Measurements from ENCODE around the gene NTRK1.
A peak's percentile ranks its signal among the peaks of the same experiment; 100 is the strongest.

NTRK1 gene

DNA sequence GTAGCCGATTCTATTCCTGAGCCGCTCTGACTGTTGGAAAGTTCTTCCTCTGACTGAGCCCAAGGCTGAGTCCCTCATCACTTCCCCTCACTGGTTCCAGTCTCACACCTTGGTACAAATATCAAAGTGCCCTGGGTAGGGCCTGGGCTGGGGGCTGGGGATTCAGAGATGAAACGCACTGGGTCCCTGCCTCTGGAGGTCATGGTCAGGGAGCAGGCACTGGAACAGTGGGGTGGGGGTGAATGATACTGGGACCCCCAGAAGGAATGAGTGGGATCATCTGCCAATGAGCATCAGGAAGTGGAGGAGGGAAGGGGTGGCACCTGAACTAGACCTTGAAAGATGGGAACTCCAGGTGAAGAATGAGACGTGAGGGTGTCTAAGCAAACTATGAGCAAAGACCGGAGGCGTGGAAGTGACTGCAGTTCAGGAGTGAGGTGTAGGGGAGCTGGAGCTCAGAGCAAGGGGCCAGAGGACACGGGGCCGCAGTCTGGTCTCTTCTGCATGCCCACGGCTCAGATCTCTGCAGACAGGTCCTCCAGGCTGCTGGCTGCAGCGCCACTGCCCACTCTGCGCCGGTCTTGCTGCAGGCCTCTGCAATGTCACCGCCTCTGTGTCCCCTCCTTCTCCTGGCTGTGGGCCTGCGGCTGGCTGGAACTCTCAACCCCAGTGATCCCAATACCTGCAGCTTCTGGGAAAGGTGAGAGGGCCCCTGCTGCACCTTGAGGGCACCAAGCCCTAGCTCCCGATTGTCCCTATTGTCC lies 42.8 kb downstream of the NTRK1 start:
- 0 out of 22 replicates have a peak, but pooled peaks cover 0 to 3% (median 0%) of the 10 kb centered on the region in 11 experiments for H4K20me1 ChIP-seq
- H3K4me1 ChIP-seq = peaks cover 18 to 88% (median 50%) of the 10 kb centered on the region in 10 experiments
- H3K27ac ChIP-seq = no peak overlapping the region
- H3K36me3 ChIP-seq = no peaks in the 10 kb centered on the region
- no peak overlapping the region for H3K4me3 ChIP-seq
- no peak overlapping the region for H3K9ac ChIP-seq
- peaks cover 0 to 9% (median 0%) of the 10 kb centered on the region in 11 experiments; a peak in 7 of 22 replicates for H3K9me3 ChIP-seq (replicated peaks in 1 of 11)
- no peak for TF ChIP-seq Cebpa-rat (IDR thresholded peaks at IDR 0.05)
- H3K4me2 ChIP-seq = no peak overlapping the region; a peak in 1 of 22 replicates
- H3K27me3 ChIP-seq = peaks cover 0 to 12% (median 5%) of the 10 kb centered on the region in 11 experiments; a peak in 6 of 22 replicates

DNA sequence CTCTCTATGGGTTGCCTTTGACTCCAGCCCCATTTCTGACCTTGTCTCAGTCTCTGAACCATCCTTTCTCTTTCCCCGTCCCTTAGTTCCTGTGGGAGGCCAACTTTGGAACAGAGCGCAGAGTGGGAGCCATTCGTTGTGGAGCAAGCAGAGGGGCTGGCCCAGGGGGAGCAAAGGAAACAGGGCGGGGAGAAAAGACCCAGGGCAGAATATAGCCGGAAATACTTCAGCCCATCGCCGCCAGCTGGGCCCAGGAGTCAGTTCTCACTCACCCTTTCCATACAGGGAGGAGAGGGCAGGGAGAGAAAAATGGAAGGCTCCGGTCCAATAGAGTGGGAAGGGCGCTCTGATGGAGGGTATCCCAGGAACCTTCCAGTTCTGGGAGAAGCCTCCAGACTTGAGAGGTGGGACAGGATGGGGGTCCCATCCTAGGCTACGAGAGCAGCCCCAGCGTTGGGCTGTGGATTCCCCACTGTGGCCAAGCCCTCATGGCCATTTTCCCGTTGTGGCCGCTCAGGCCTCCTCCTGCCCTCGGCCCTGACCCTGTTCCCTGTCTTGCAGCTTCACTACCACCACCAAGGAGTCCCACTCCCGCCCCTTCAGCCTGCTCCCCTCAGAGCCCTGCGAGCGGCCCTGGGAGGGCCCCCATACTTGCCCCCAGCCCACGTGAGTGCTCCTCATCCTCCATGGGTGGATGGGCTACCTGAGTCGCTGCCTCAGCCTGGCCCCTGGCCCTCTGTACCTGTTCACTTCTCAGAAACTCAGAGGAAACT lies 43.7 kb downstream of the NTRK1 start:
- TF ChIP-seq Cebpa-rat (IDR thresholded peaks at IDR 0.05) = no peak
- peaks cover 10 to 79% (median 43%) of the 10 kb centered on the region in 10 experiments for H3K4me1 ChIP-seq
- H3K9me3 ChIP-seq (replicated peaks in 1 of 11) = peaks cover 0 to 9% (median 0%) of the 10 kb centered on the region in 11 experiments; a peak in 7 of 22 replicates
- H3K27me3 ChIP-seq = peaks cover 0 to 3% (median 0%) of the 10 kb centered on the region in 11 experiments; a peak in 4 of 22 replicates
- peak overlapping the region in 2 of 11 experiments; percentile 1 to 33; a peak in 2 of 22 replicates for H3K4me2 ChIP-seq
- H3K4me3 ChIP-seq = no peak overlapping the region
- H4K20me1 ChIP-seq = 0 out of 22 replicates have a peak, but pooled peaks cover 0 to 3% (median 0%) of the 10 kb centered on the region in 11 experiments
- H3K9ac ChIP-seq = no peak overlapping the region; a peak in 2 of 22 replicates
- no peak overlapping the region for H3K27ac ChIP-seq
- H3K36me3 ChIP-seq = no peaks in the 10 kb centered on the region

DNA sequence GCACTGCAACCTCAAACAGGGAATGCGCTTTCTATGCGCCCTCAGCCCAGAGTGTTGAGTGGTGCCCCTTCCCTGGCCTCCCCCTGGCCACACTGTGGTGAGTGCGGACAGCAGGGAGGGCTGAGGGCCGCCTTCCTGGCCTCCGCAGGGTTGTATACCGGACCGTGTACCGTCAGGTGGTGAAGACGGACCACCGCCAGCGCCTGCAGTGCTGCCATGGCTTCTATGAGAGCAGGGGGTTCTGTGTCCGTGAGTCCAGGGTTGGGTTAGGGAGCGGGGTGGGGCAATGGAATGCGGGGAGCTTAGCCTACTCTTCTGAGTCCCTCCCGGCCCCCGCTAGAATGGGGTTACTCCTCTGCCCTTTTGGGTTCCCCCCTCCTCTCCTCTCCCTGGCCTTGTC lies 44.5 kb downstream of the NTRK1 start:
- Histone ChIP-seq H3K27ac (no peak overlapping the region), H4K20me1 (0 out of 22 replicates have a peak, but pooled peaks cover 0 to 3% (median 0%) of the 10 kb centered on the region in 11 experiments), H3K4me3 (no peak overlapping the region), H3K4me1 (peaks cover 9 to 71% (median 39%) of the 10 kb centered on the region in 10 experiments; a peak in 19 of 20 replicates), H3K9me3 (replicated peaks in 1 of 11) (peaks cover 0 to 9% (median 0%) of the 10 kb centered on the region in 11 experiments; a peak in 7 of 22 replicates), H3K27me3 (no peaks in the 10 kb centered on the region), H3K4me2 (peak overlapping the region in 5 of 11 experiments; percentile 25 to 80 (median 72); a peak in 8 of 22 replicates), H3K36me3 (no peaks in the 10 kb centered on the region), H3K9ac (no peak overlapping the region)
- no peak for TF ChIP-seq Cebpa-rat (IDR thresholded peaks at IDR 0.05)

DNA sequence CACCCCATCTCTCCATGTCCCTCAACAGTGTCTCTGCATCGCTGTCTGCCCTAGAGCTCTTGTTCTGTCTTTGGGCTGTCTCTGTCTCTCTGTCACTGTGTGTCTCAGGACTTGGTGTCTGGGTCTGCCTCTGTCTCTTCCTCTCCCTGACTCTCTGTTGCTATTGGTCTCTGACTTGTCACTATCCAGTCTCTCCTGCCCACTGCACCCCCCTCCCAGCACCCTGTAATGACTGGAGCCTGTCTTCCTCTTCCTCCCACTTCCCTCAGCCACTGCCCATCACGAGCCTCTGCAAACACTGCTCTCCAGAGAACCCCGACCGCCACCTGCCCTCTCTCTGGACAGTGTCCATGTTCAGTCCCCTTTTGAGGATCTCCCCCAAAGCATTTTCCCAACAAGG lies 45.0 kb downstream of the NTRK1 start:
- TF ChIP-seq Cebpa-rat (IDR thresholded peaks at IDR 0.05) = no peak
- Histone ChIP-seq H3K4me2 (peak overlapping the region in 5 of 11 experiments; percentile 25 to 80 (median 72); a peak in 10 of 22 replicates), H3K4me1 (peaks cover 9 to 67% (median 37%) of the 10 kb centered on the region in 10 experiments; a peak in 19 of 20 replicates), H3K9me3 (replicated peaks in 1 of 11) (peaks cover 0 to 9% (median 0%) of the 10 kb centered on the region in 11 experiments; a peak in 7 of 22 replicates), H3K27ac (no peak overlapping the region), H3K27me3 (no peaks in the 10 kb centered on the region), H3K36me3 (no peaks in the 10 kb centered on the region), H3K4me3 (no peak overlapping the region), H4K20me1 (peaks cover 0 to 4% (median 0%) of the 10 kb centered on the region in 11 experiments; a peak in 1 of 22 replicates), H3K9ac (no peak overlapping the region)

DNA sequence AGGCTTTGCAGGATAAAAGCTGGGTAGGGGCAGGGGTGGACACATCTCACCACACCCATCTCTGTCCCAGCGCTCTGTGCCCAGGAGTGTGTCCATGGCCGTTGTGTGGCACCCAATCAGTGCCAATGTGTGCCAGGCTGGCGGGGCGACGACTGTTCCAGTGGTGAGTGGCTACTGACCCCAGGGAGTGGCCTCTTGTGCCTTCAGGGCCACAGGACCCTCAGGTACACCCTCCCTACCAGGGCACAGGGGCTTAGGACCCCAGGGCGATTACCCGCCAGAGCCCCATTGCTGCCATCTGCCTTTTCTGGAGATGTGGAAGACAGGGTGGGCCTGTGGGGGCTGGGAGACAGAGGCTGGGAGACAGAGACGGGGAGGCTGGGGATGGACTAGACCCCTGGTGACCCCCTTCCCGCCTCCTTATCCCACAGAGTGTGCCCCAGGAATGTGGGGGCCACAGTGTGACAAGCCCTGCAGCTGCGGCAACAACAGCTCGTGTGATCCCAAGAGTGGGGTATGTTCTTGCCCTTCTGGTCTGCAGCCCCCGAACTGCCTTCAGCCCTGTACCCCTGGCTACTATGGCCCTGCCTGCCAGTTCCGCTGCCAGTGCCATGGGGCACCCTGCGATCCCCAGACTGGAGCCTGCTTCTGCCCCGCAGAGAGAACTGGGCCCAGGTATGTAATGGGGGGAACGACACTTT lies 45.7 kb downstream of the NTRK1 start:
- Histone ChIP-seq H3K4me1 (peaks cover 10 to 61% (median 36%) of the 10 kb centered on the region in 10 experiments; a peak in 19 of 20 replicates), H3K27ac (peak overlapping the region in 3 of 11 experiments; percentile 25 to 51 (median 43); a peak in 2 of 22 replicates), H3K27me3 (no peaks in the 10 kb centered on the region), H3K36me3 (no peaks in the 10 kb centered on the region), H3K4me2 (peak overlapping the region in 8 of 11 experiments; percentile 61 to 80 (median 72); a peak in 14 of 22 replicates), H4K20me1 (peaks cover 0 to 6% (median 0%) of the 10 kb centered on the region in 11 experiments; a peak in 1 of 22 replicates), H3K9ac (no peak overlapping the region), H3K9me3 (replicated peaks in 1 of 11) (peaks cover 0 to 9% (median 0%) of the 10 kb centered on the region in 11 experiments; a peak in 7 of 22 replicates), H3K4me3 (no peak overlapping the region)
- TF ChIP-seq Cebpa-rat (IDR thresholded peaks at IDR 0.05) = no peak

DNA sequence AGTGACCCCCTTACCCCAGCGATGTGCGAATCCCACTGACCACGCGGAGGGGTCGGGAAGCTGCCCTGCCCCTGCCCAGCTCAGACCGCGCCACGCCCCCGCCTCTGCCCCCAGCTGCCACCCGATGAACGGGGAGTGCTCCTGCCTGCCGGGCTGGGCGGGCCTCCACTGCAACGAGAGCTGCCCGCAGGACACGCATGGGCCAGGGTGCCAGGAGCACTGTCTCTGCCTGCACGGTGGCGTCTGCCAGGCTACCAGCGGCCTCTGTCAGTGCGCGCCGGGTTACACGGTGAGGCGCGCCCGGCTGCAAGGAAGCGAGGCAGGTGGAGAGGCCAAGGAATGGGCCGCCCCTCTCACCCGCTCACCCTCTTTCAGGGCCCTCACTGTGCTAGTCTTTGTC lies 47.9 kb downstream of the NTRK1 start:
- peaks cover 0 to 9% (median 0%) of the 10 kb centered on the region in 11 experiments; a peak in 7 of 22 replicates for H3K9me3 ChIP-seq (replicated peaks in 1 of 11)
- peaks cover 23 to 56% (median 39%) of the 10 kb centered on the region in 10 experiments for H3K4me1 ChIP-seq
- H3K4me3 ChIP-seq = no peak overlapping the region
- no peaks in the 10 kb centered on the region for H3K36me3 ChIP-seq
- no peak for TF ChIP-seq Cebpa-rat (IDR thresholded peaks at IDR 0.05)
- no peak overlapping the region for H3K9ac ChIP-seq
- no peak overlapping the region for H3K27ac ChIP-seq
- no peak overlapping the region for H3K4me2 ChIP-seq
- H4K20me1 ChIP-seq = peaks cover 0 to 6% (median 0%) of the 10 kb centered on the region in 11 experiments; a peak in 1 of 22 replicates
- no peaks in the 10 kb centered on the region for H3K27me3 ChIP-seq

DNA sequence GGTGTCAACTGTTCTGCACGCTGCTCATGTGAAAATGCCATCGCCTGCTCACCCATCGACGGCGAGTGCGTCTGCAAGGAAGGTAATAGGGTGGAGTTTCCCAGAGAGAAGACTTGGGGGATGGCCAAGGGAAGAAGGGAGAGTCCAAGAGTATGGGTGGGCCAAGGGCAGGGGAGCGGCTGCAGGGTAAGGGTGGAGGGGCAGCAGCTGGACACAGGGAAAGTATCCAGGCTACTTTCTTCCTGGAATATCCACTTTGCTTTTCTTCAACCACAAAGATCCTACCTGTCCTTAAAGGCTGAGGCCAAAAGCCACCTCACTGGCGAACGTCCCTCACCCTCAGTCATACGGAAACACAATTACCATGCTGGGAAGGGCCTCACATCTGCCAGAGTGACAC lies 48.3 kb downstream of the NTRK1 start:
- Histone ChIP-seq H3K9me3 (replicated peaks in 1 of 11) (peaks cover 0 to 9% (median 0%) of the 10 kb centered on the region in 11 experiments; a peak in 7 of 22 replicates), H4K20me1 (peaks cover 0 to 6% (median 0%) of the 10 kb centered on the region in 11 experiments; a peak in 1 of 22 replicates), H3K36me3 (no peaks in the 10 kb centered on the region), H3K4me3 (no peak overlapping the region), H3K27ac (no peak overlapping the region), H3K4me1 (peaks cover 23 to 52% (median 38%) of the 10 kb centered on the region in 10 experiments), H3K4me2 (no peak overlapping the region), H3K27me3 (no peaks in the 10 kb centered on the region), H3K9ac (no peak overlapping the region)
- no peak for TF ChIP-seq Cebpa-rat (IDR thresholded peaks at IDR 0.05)

DNA sequence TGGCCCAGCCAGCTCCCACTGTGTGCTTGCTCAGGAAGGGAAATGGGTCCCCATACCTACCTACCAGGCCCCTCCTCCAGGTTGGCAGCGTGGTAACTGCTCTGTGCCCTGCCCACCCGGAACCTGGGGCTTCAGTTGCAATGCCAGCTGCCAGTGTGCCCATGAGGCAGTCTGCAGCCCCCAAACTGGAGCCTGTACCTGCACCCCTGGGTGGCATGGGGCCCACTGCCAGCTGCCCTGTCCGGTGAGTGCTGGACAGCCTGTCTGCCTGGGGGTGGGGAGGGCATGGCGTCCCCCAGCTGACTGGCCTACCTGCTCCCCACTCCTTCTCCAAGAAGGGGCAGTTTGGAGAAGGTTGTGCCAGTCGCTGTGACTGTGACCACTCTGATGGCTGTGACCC lies 49.0 kb downstream of the NTRK1 start:
- no peak for TF ChIP-seq Cebpa-rat (IDR thresholded peaks at IDR 0.05)
- H3K9ac ChIP-seq = no peak overlapping the region
- H3K27me3 ChIP-seq = no peaks in the 10 kb centered on the region
- peaks cover 23 to 45% (median 34%) of the 10 kb centered on the region in 10 experiments for H3K4me1 ChIP-seq
- H3K36me3 ChIP-seq = no peaks in the 10 kb centered on the region
- peaks cover 0 to 6% (median 0%) of the 10 kb centered on the region in 11 experiments; a peak in 1 of 22 replicates for H4K20me1 ChIP-seq
- H3K9me3 ChIP-seq (replicated peaks in 1 of 11) = peaks cover 0 to 9% (median 0%) of the 10 kb centered on the region in 11 experiments; a peak in 7 of 22 replicates
- H3K27ac ChIP-seq = no peak overlapping the region
- no peak overlapping the region for H3K4me3 ChIP-seq
- H3K4me2 ChIP-seq = no peak overlapping the region
